Loucy (cell line): Measurements from ENCODE around the gene CTRB2.

Experiments used
- H2AFZ ChIP-seq: fragments of 200-600 bp; sonication (generic); 2 replicates; pipeline ENCODE4 v1.6.0; 2016; ENCODE audit warnings: antibody characterized with exemption, mild to moderate bottlenecking, low read length, moderate library complexity
- H3F3A ChIP-seq: fragments of 200-600 bp; 2 replicates; pipeline ENCODE4 v1.6.0; 2016; ENCODE audit warnings: antibody characterized with exemption, low read depth, mild to moderate bottlenecking
- H3K27me3 ChIP-seq: fragments of 200-600 bp; sonication (generic); 2 replicates; pipeline ENCODE4 v1.6.1; 2014; ENCODE audit warnings: low read length, mild to moderate bottlenecking; ENCODE audit not compliant: insufficient read depth, poor library complexity, severe bottlenecking
- H3K36me3 ChIP-seq: fragments of 200-600 bp; sonication (generic); 2 replicates; pipeline ENCODE4 v1.6.1; 2016; ENCODE audit warnings: low read length; ENCODE audit not compliant: insufficient read depth
- H3K4me1 ChIP-seq: fragments of 200-600 bp; sonication (generic); 2 replicates; pipeline ENCODE4 v1.5.1; 2014; ENCODE audit warnings: low read length, mild to moderate bottlenecking; ENCODE audit not compliant: insufficient read depth, poor library complexity, severe bottlenecking
- H3K4me2 ChIP-seq: fragments of 200-600 bp; sonication (generic); 2 replicates; pipeline ENCODE4 v1.6.0; 2014; ENCODE audit warnings: antibody characterized with exemption, low read length, low read depth, mild to moderate bottlenecking; ENCODE audit not compliant: poor library complexity, severe bottlenecking
- H3K4me3 ChIP-seq: fragments of 200-600 bp; sonication (generic); 2 replicates; pipeline ENCODE4 v1.5.1; 2014; ENCODE audit warnings: low read length, mild to moderate bottlenecking, mixed read lengths; ENCODE audit not compliant: poor library complexity, severe bottlenecking
- H3K79me2 ChIP-seq: fragments of 200-600 bp; sonication (generic); 2 replicates; pipeline ENCODE4 v1.6.1; 2014; ENCODE audit warnings: low read length; ENCODE audit not compliant: insufficient read depth
- H3K9ac ChIP-seq: fragments of 200-600 bp; sonication (generic); 2 replicates; pipeline ENCODE4 v1.6.0; 2014; ENCODE audit warnings: mild to moderate bottlenecking, low read depth, low read length, moderate library complexity; ENCODE audit not compliant: poor library complexity, severe bottlenecking
- H3K9me2 ChIP-seq: fragments of 200-600 bp; sonication (generic); replicated peaks from 2 replicates; pipeline ENCODE4 v1.6.1; 2016; ENCODE audit warnings: low read depth, low read length, mixed read lengths
- H3K9me3 ChIP-seq: fragments of 200-600 bp; sonication (generic); 2 replicates; pipeline ENCODE4 v1.6.1; 2014; ENCODE audit warnings: mild to moderate bottlenecking, antibody characterized with exemption, low read length, low read depth; ENCODE audit not compliant: insufficient read depth
- H4K20me1 ChIP-seq: fragments of 200-600 bp; sonication (generic); 2 replicates; pipeline ENCODE4 v1.6.0; 2014; ENCODE audit warnings: antibody characterized with exemption, low read length, mild to moderate bottlenecking; ENCODE audit not compliant: insufficient read depth, poor library complexity, severe bottlenecking
- EZH2phosphoT487 ChIP-seq: fragments of 200-600 bp; IDR thresholded peaks from 2 replicates; pipeline ENCODE4 v1.6.1; 2018; ENCODE audit warnings: antibody characterized with exemption, mild to moderate bottlenecking, moderate library complexity, borderline replicate concordance
- TF ChIP-seq, protein P1 (sequence below): fragments of 200-600 bp; sonication (generic); conservative IDR thresholded peaks from 2 replicates; pipeline ENCODE4 v1.5.1; 2014; ENCODE audit warnings: mild to moderate bottlenecking, antibody characterized with exemption, low read length

Gene CTRB2

GRCh38 chr16:75231570-75231969, 24.6 kb upstream of the CTRB2 start:
- Histone ChIP-seq H3K36me3 (no peaks in the 10 kb centered on the region), H4K20me1 (no peaks in the 10 kb centered on the region), H3K79me2 (no peaks in the 10 kb centered on the region), H2AFZ (no peak overlapping the region), H3K27me3 (no peaks in the 10 kb centered on the region), H3K4me3 (no peak overlapping the region), H3K9ac (no peak overlapping the region), H3K4me1 (no peaks in the 10 kb centered on the region), H3K4me2 (no peak overlapping the region), H3K9me2 (no peaks in the 10 kb centered on the region), H3K9me3 (no peaks in the 10 kb centered on the region), H3F3A (no peaks in the 10 kb centered on the region)
- no peak for TF ChIP-seq EZH2phosphoT487
- TF ChIP-seq, protein P1, sequence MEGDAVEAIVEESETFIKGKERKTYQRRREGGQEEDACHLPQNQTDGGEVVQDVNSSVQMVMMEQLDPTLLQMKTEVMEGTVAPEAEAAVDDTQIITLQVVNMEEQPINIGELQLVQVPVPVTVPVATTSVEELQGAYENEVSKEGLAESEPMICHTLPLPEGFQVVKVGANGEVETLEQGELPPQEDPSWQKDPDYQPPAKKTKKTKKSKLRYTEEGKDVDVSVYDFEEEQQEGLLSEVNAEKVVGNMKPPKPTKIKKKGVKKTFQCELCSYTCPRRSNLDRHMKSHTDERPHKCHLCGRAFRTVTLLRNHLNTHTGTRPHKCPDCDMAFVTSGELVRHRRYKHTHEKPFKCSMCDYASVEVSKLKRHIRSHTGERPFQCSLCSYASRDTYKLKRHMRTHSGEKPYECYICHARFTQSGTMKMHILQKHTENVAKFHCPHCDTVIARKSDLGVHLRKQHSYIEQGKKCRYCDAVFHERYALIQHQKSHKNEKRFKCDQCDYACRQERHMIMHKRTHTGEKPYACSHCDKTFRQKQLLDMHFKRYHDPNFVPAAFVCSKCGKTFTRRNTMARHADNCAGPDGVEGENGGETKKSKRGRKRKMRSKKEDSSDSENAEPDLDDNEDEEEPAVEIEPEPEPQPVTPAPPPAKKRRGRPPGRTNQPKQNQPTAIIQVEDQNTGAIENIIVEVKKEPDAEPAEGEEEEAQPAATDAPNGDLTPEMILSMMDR = no peak

DNA sequence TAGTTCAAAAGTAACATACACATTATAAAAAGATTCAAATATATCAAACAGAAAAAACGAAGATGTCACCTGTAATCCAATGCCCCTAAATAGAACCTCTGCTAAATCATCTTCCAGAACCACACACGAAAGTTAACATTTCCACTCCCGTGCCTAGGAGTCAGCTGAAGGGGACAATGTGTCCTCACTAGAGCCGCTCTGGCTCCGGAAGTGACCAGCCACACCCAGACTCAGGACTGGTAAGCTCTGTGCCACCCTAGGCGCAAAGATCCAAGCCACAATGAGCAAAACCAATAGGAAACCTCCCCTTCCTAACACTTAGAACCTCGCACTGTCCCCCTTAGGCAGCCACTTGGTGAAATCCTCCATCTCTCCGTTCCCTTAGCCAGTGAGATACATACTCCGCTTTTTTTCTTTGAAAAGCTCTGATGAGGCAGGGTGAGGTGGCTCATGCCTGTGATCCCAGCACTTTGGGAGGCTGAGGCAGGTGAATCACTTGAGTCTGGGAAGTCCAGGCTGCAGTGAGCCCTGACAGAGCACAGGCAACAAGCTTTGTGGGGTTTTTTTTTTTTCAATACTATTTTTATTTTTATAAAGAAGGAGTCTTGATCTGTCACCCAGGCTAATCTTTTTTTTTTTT, 23.6 kb upstream of the CTRB2 start:
- H4K20me1 ChIP-seq = no peaks in the 10 kb centered on the region
- TF ChIP-seq, protein P1 = no peak
- TF ChIP-seq EZH2phosphoT487 = no peak
- no peaks in the 10 kb centered on the region for H3K9me2 ChIP-seq
- H3K79me2 ChIP-seq = no peaks in the 10 kb centered on the region
- no peaks in the 10 kb centered on the region for H3K4me1 ChIP-seq
- no peak overlapping the region for H3K4me2 ChIP-seq
- H3K4me3 ChIP-seq = no peak overlapping the region
- no peaks in the 10 kb centered on the region for H3K36me3 ChIP-seq
- no peaks in the 10 kb centered on the region for H3K9me3 ChIP-seq
- no peak overlapping the region for H3K9ac ChIP-seq
- H3K27me3 ChIP-seq = no peaks in the 10 kb centered on the region
- no peaks in the 10 kb centered on the region for H3F3A ChIP-seq
- no peak overlapping the region for H2AFZ ChIP-seq

DNA sequence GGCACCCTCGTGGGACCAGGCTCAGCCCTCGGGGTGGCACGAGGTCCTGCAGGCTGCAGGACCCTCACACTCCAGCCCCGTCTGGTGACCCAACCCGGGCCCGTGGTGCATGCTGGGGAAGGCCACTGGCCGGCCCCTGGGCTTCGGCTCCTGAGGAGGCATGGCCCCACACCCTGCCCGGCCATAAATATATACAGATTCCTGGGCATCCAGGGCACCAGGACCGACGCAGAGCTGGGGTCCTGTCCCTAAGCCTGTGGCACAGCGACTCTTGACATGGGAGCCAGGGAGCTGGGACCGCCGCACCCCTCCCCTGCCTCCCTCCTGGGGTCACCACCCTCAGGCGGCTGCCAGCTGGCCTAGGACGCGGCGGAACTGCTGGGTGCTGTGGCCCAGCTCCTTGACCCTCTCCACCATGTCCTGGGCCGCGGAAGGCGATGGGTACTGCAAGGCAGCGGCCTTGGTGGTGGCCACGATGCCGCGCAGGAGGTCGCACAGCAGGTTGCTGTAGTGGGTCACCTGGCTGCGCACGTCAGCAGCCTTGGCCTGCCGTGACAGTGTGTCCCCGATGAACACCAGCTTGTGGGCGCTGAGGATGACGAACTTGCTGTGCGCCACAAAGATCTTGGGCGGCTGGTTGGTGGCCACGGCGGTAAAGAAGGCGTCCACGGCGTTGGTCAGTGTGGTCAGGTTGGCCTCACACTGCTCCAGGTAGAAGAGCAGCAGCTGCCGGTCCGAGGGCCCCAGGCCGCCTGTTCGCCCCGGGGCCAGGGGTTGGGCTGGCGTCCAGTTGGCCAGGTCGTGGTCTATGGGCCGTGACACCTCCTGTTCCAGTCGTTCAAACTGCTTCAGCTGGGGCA, 22.4 kb upstream of the CTRB2 start:
- Histone ChIP-seq H3K9ac (no peak overlapping the region), H3K4me2 (no peak overlapping the region), H3K9me2 (no peaks in the 10 kb centered on the region), H3K9me3 (no peaks in the 10 kb centered on the region), H3K36me3 (no peaks in the 10 kb centered on the region), H3K79me2 (no peaks in the 10 kb centered on the region), H3K4me1 (no peaks in the 10 kb centered on the region), H3K4me3 (no peak overlapping the region), H2AFZ (no peak overlapping the region), H3F3A (no peaks in the 10 kb centered on the region), H4K20me1 (no peaks in the 10 kb centered on the region), H3K27me3 (no peaks in the 10 kb centered on the region)
- no peak for TF ChIP-seq EZH2phosphoT487
- TF ChIP-seq, protein P1 = no peak
